IMR-90 (cell line): ENCODE results near the gene SIRT7.

ENCODE experiments used
- MAFK ChIP-seq: IDR thresholded peaks from 2 replicates; pipeline ENCODE4 v1.6.1; 2012; ENCODE audit warnings: low read depth, low read length, improper control_type of control experiment
- POLR2A ChIP-seq: IDR thresholded peaks from 2 replicates; pipeline ENCODE4 v1.6.1; 2012; ENCODE audit warnings: mild to moderate bottlenecking, low read depth, low read length
- SMC3 ChIP-seq: fragments of 150-350 bp; IDR thresholded peaks from 2 replicates; pipeline ENCODE4 v1.6.1; 2016; ENCODE audit warnings: low read depth, mild to moderate bottlenecking, antibody characterized with exemption, low read length, moderate library complexity
- TF ChIP-seq, protein P1 (sequence below): conservative IDR thresholded peaks from 2 replicates; pipeline ENCODE4 v1.5.1; 2012; ENCODE audit warnings: mild to moderate bottlenecking, low read depth, low read length, improper control_type of control experiment

- no peak for TF ChIP-seq SMC3
- TF ChIP-seq POLR2A, result no peak
- no peak for TF ChIP-seq MAFK
- TF ChIP-seq, protein P1, sequence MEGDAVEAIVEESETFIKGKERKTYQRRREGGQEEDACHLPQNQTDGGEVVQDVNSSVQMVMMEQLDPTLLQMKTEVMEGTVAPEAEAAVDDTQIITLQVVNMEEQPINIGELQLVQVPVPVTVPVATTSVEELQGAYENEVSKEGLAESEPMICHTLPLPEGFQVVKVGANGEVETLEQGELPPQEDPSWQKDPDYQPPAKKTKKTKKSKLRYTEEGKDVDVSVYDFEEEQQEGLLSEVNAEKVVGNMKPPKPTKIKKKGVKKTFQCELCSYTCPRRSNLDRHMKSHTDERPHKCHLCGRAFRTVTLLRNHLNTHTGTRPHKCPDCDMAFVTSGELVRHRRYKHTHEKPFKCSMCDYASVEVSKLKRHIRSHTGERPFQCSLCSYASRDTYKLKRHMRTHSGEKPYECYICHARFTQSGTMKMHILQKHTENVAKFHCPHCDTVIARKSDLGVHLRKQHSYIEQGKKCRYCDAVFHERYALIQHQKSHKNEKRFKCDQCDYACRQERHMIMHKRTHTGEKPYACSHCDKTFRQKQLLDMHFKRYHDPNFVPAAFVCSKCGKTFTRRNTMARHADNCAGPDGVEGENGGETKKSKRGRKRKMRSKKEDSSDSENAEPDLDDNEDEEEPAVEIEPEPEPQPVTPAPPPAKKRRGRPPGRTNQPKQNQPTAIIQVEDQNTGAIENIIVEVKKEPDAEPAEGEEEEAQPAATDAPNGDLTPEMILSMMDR, result no peak
Observed at GRCh38 chr17:81928544-81929252, 10.7 kb upstream of the SIRT7 start.
